ENCODE data around the gene PEPD. TPM values are rescaled to one million over a fixed set of nuclear protein-coding genes. Genes with fewer than 3 reads are reported as not detected.

The PEPD gene
- total and polyA plus RNA-seq, 2 donors (not counting 3 experiments of a cell fraction or from before 2014, with no cell fraction given), result 73.7 to 126 TPM

DNA sequence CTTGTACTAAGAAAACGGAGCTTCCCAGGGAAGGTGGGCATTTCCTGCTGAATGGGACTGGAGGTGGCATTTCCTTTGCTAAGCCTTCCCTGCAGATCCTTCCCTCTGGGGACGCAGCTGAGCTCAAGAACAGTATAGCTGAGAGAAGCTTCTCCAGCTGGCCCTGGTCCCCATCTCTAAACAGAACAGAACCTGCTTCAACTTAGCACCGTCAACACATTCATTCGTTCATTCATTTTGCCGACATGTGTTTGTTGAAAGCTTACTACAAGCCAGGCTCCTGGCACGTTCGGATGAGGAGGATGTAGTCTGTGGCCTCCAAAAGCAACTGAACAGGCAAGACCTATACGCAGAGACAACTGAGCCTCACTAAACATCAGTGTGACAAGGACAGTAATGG lies 36.6 kb upstream of the PEPD start:
- no peak for FAIRE-seq
- H3K79me2 ChIP-seq (ENCODE audit: control insufficient read depth, insufficient read depth, low read length), result no peaks in the 10 kb centered on the region
- no peaks in the 10 kb centered on the region for H3K4me1 ChIP-seq (ENCODE audit: control insufficient read depth, extremely low read depth, insufficient read depth, low read length)
- BruUV-seq (replicated peaks), result no TSS peak
- CTCF ChIA-PET, result interaction anchor here (0.8 kb wide), 1 partner anchor 127 kb away, joined by 3 read pairs; no protein-coding TSS in a partner anchor
- H3K4me2 ChIP-seq (ENCODE audit: insufficient read depth, low read length), result no peak overlapping the region
- no peak overlapping the region for H3K27ac ChIP-seq (ENCODE audit: insufficient read depth, low read depth, low read length)
- no peak overlapping the region for H3K9ac ChIP-seq (replicated peaks; ENCODE audit: extremely low read depth, insufficient read depth, low read length)
- intact Hi-C loops (cut with micrococcal nuclease) (no loop called here), dilution Hi-C loops (cut with MboI; ENCODE audit: extremely low pct_ligation_motif_present, low sequenced_read_pairs) (no loop called here)
- H3K9me1 ChIP-seq (replicated peaks; ENCODE audit: control insufficient read depth, extremely low read depth, insufficient read depth, low read length), result no peaks in the 10 kb centered on the region
- no peaks in the 10 kb centered on the region for H3K27me3 ChIP-seq (ENCODE audit: control insufficient read depth in 2 of 2, insufficient read depth in 2 of 2, low read length in 2 of 2)
- no peak for TF ChIP-seq GATA2 (IDR thresholded peaks at IDR 0.05; ENCODE audit: insufficient read depth, insufficient read length, low read depth, low read length)
- no peak for TF ChIP-seq POLR2A (IDR thresholded peaks at IDR 0.05; ENCODE audit: low read depth, low read length)
- TF ChIP-seq MYC (IDR thresholded peaks at IDR 0.05; ENCODE audit: low read depth, low read length), result no peak
- no peak for TF ChIP-seq MAX (IDR thresholded peaks at IDR 0.05; ENCODE audit: insufficient read depth, insufficient read length)
- H4K20me1 ChIP-seq (replicated peaks; ENCODE audit: control insufficient read depth, extremely low read depth, insufficient read depth, low read length), result no peaks in the 10 kb centered on the region
- no peaks in the 10 kb centered on the region for H3K36me3 ChIP-seq (ENCODE audit: control insufficient read depth in 2 of 2, extremely low read depth in 1 of 2, insufficient read depth in 2 of 2, low read length in 2 of 2)
- no peak overlapping the region for H2AFZ ChIP-seq (ENCODE audit: low read depth, low read length)
- POLR2A ChIA-PET, result no interaction called here
- no peak overlapping the region for H3K4me3 ChIP-seq (replicated peaks in 1 of 3; ENCODE audit: insufficient read depth in 1 of 3, low read depth in 1 of 3, low read length in 3 of 3)
- no peak for DNase-seq (ENCODE audit: low read depth, low spot score)
- H3K9me3 ChIP-seq (replicated peaks; ENCODE audit: control insufficient read depth, insufficient read depth, low read length), result no peaks in the 10 kb centered on the region

- BruUV-seq (replicated peaks), result no TSS peak
- no peaks in the 10 kb centered on the region for H3K9me3 ChIP-seq (replicated peaks; ENCODE audit: control insufficient read depth, insufficient read depth, low read length)
- ChIA-PET CTCF (interaction anchor here (0.8 kb wide), 1 partner anchor 127 kb away, joined by 3 read pairs; no protein-coding TSS in a partner anchor), POLR2A (no interaction called here)
- TF ChIP-seq CTCF (IDR thresholded peaks at IDR 0.05; ENCODE audit: extremely low read depth in 1 of 2, insufficient read depth in 1 of 2, low read depth in 1 of 2, low read length in 2 of 2) (no peak), FOS (IDR thresholded peaks at IDR 0.05; ENCODE audit: borderline replicate concordance, insufficient read depth, low read length) (no peak), MYC (IDR thresholded peaks at IDR 0.05; ENCODE audit: low read depth, low read length) (no peak), JUN (IDR thresholded peaks at IDR 0.05; ENCODE audit: borderline replicate concordance, insufficient read depth, insufficient read length, low read depth) (no peak), POLR2AphosphoS5 (IDR thresholded peaks at IDR 0.05; ENCODE audit: insufficient read depth, low read depth, low read length) (no peak), POLR2A (IDR thresholded peaks at IDR 0.05; ENCODE audit: low read depth, low read length) (no peak), EZH2 (IDR thresholded peaks at IDR 0.05; ENCODE audit: borderline replicate concordance, low read depth, low read length, severe bottlenecking) (no peak), GATA2 (IDR thresholded peaks at IDR 0.05; ENCODE audit: insufficient read depth, insufficient read length, low read depth, low read length) (no peak), MAX (IDR thresholded peaks at IDR 0.05; ENCODE audit: insufficient read depth, insufficient read length) (no peak)
- dilution Hi-C loops (cut with MboI; ENCODE audit: extremely low pct_ligation_motif_present, low sequenced_read_pairs), result no loop called here
- H3K9me1 ChIP-seq (replicated peaks; ENCODE audit: control insufficient read depth, extremely low read depth, insufficient read depth, low read length), result no peaks in the 10 kb centered on the region
- H3K27ac ChIP-seq (ENCODE audit: insufficient read depth, low read depth, low read length), result no peak overlapping the region
- no peaks in the 10 kb centered on the region for H3K36me3 ChIP-seq (ENCODE audit: control insufficient read depth in 2 of 2, extremely low read depth in 1 of 2, insufficient read depth in 2 of 2, low read length in 2 of 2)
- intact Hi-C loops (cut with micrococcal nuclease), result no loop called here
- no peak overlapping the region for H2AFZ ChIP-seq (ENCODE audit: low read depth, low read length)
- H3K4me1 ChIP-seq (ENCODE audit: control insufficient read depth, extremely low read depth, insufficient read depth, low read length), result no peaks in the 10 kb centered on the region
- H3K79me2 ChIP-seq (ENCODE audit: control insufficient read depth, insufficient read depth, low read length), result no peaks in the 10 kb centered on the region
- FAIRE-seq (no peak), DNase-seq (ENCODE audit: low read depth, low spot score) (no peak)
- H3K9ac ChIP-seq (replicated peaks; ENCODE audit: extremely low read depth, insufficient read depth, low read length), result no peak overlapping the region
- H3K4me3 ChIP-seq (replicated peaks in 1 of 3; ENCODE audit: insufficient read depth in 1 of 3, low read depth in 1 of 3, low read length in 3 of 3), result no peak overlapping the region
- H3K27me3 ChIP-seq (ENCODE audit: control insufficient read depth in 2 of 2, insufficient read depth in 2 of 2, low read length in 2 of 2), result no peaks in the 10 kb centered on the region
- no peaks in the 10 kb centered on the region for H4K20me1 ChIP-seq (replicated peaks; ENCODE audit: control insufficient read depth, extremely low read depth, insufficient read depth, low read length)
- no peak overlapping the region for H3K4me2 ChIP-seq (ENCODE audit: insufficient read depth, low read length)
These were observed 36.1 kb upstream of the PEPD start for GRCh38 chr19:33557720-33558119.
